ENCODE results near the gene MDGA2.

DNA sequence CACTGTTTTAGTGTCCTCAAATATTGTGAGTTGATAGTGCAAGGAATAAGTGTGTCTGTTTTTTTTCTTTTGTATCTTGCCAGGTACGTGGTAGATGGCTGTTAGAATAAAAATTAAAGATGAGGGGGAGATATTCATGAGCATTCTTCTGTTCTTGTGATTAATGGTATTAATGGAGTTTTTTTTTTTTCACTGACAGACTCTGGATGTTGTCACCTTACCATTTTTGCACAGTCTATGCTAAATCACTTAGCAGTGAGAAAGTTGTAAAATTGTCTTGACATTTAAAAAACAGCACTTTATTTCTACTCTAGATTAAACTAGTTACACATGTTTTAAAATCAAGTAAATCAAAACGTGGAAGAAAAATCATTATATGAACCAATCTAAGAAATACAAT is 204.3 kb downstream of the MDGA2 start:
- TF ChIP-seq, protein P1, sequence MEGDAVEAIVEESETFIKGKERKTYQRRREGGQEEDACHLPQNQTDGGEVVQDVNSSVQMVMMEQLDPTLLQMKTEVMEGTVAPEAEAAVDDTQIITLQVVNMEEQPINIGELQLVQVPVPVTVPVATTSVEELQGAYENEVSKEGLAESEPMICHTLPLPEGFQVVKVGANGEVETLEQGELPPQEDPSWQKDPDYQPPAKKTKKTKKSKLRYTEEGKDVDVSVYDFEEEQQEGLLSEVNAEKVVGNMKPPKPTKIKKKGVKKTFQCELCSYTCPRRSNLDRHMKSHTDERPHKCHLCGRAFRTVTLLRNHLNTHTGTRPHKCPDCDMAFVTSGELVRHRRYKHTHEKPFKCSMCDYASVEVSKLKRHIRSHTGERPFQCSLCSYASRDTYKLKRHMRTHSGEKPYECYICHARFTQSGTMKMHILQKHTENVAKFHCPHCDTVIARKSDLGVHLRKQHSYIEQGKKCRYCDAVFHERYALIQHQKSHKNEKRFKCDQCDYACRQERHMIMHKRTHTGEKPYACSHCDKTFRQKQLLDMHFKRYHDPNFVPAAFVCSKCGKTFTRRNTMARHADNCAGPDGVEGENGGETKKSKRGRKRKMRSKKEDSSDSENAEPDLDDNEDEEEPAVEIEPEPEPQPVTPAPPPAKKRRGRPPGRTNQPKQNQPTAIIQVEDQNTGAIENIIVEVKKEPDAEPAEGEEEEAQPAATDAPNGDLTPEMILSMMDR (IDR thresholded peaks at IDR 0.05): no peak
- no peak for TF ChIP-seq POLR2A (IDR thresholded peaks at IDR 0.05)
